Adrenal gland (tissue), 12 donors: ENCODE data around the gene KRT81. TPM values are rescaled to one million over a fixed set of nuclear protein-coding genes. Genes with fewer than 3 reads are reported as not detected.

ENCODE experiments used
- DNase-seq, 7 donors: peaks; one replicate each; pipeline ENCODE4 v3.0.0-alpha.2; 2019 to 2020
- H3K27ac ChIP-seq, 5 donors: fragments of 200-600 bp; sonication (generic) in 4 of 5; 1 replicate in 3 of 5; 2 replicates in 2 of 5; pipeline versions ENCODE4 v1.5.1 to v1.8.0; 2016 to 2020; ENCODE audit warnings: mild to moderate bottlenecking in 1 of 5
- H3K27me3 ChIP-seq: fragments of 200-600 bp; 2 replicates; pipeline ENCODE4 v1.8.0; 2021
- H3K36me3 ChIP-seq, 2 donors: fragments of 200-600 bp; replicated peaks in 1 of 2; 1 replicate in 1 of 2; 2 replicates in 1 of 2; pipeline versions ENCODE4 v1.5.1 to v1.8.0; 2018 to 2022
- H3K4me1 ChIP-seq, 2 donors: fragments of 200-600 bp; replicated peaks in 1 of 2; 1 replicate in 1 of 2; 2 replicates in 1 of 2; pipeline versions ENCODE4 v1.5.1 to v1.8.0; 2018 to 2021
- H3K4me3 ChIP-seq, 4 donors: fragments of 200-600 bp; sonication (generic) in 3 of 4; one replicate each; pipeline ENCODE4 v1.5.1; 2016 to 2018
- H3K9me3 ChIP-seq, 3 donors: fragments of 200-600 bp; sonication (generic) in 1 of 3; replicated peaks in 1 of 3; 1 replicate in 2 of 3; 2 replicates in 1 of 3; pipeline versions ENCODE4 v1.5.1 to v1.8.0; 2016 to 2021
- CTCF ChIP-seq, 6 experiments: fragments of 450-650 bp in 4 of 6; fragments of 200-600 bp in 2 of 6; sonication (generic) in 1 of 6; IDR thresholded peaks; 1 replicate in 5 of 6; 2 replicates in 1 of 6; pipeline versions ENCODE4 v1.5.1 to v1.8.0; 2016 to 2021; ENCODE audit warnings: antibody characterized with exemption in 6 of 6, mild to moderate bottlenecking in 2 of 6, moderate library complexity in 1 of 6
- POLR2A ChIP-seq, 2 donors: fragments of 450-650 bp; IDR thresholded peaks; one replicate each; pipeline ENCODE4 v1.6.1; 2017; ENCODE audit warnings: antibody characterized with exemption in 2 of 2, mild to moderate bottlenecking in 2 of 2, moderate library complexity in 1 of 2
- WGBS, 4 donors: extraction: QIAGEN DNeasy Blood & Tissue Kit in 2 of 4; methylation state at CpG; one replicate each; pipeline versions ENCODE4 v1.1.5 to v1.1.7; 2013 to 2017; 5-methylcytosine and 5-hydroxymethylcytosine counted together
- intact Hi-C, 2 donors: fragments of 100-400 bp; cut with DNase I; formaldehyde crosslinking; loops; one replicate each; pipeline versions ENCODE4 v1.14.1 to v1.15.0; 2022 to 2023
- polyA plus RNA-seq, 3 donors: library from polyadenylated mRNA; stranded (reverse); fragments of 200-250 nt in 2 of 3; fragments of 350-450 nt in 1 of 3; fragmentation: Illumina TruSeq in 1 of 3; extraction: RNeasy Lipid Tissue Mini Kit (QIAGEN cat#74804) in 1 of 3; gene quantifications; one replicate each; pipeline ENCODE4 v1.2.3, GENCODE V29; 2013 to 2014
- total RNA-seq, 9 donors: library from RNA; depleted of rRNA in 4 of 9; stranded (reverse); fragments of >200 nt in 4 of 9; fragments of 120-200 nt in 1 of 9; fragmentation: NEBNext Ultra II Directional in 1 of 9; extraction: Animal tissue kit (Norgen Biotek cat#: 25700) in 1 of 9; gene quantifications; one replicate each; pipeline versions ENCODE4 v1.1.0 to v1.2.4, GENCODE V29; 2013 to 2023
- donor health status: healthy with polysubstance abuse.
- donor health status: Bipolar disorder and iron deficiency.
- donor health status: DM: yes; HTN: yes; CAD: no.
- donor health status: DM: no; HTN: no; CAD: no.
- donor health status: DM: no; HTN: no; CAD: no.
- donor health status: DM: yes; HTN: yes; CAD: no.

The KRT81 gene
- total and polyA plus RNA-seq, 12 donors, result 0.25 to 0.42 TPM; not detected in 10

GRCh38 chr12:52279422-52280318 is 11.7 kb downstream of the KRT81 start:
- peak in 1 of 7 donors; percentile 13 for DNase-seq
- 81 to 84% (median 84%) methylated on average over 14 of the region's 14 CpGs for WGBS, 4 donors
- Histone ChIP-seq H3K4me1 (peaks cover 4 to 7% of the 10 kb centered on the region in 2 donors), H3K4me3 (no peak overlapping the region), H3K27me3 (no peaks in the 10 kb centered on the region), H3K9me3 (no peaks in the 10 kb centered on the region), H3K27ac (peak overlapping the region in 1 of 5 donors; percentile 61), H3K36me3 (no peaks in the 10 kb centered on the region)
- intact Hi-C loops, result loop anchor here (2.0 to 5.0 kb wide), 3 partner anchors 47 to 119 kb away; partner anchors contain the start of gene KRT7 (in 1 of the 2)
- no peak for TF ChIP-seq CTCF (IDR thresholded peaks at IDR 0.05)
- no peak for TF ChIP-seq POLR2A (IDR thresholded peaks at IDR 0.05)

- intact Hi-C loops, result loop anchor here (2.0 to 5.0 kb wide), 3 partner anchors 46 to 118 kb away; partner anchors contain the start of gene KRT7 (in 1 of the 2)
- Histone ChIP-seq H3K36me3 (no peaks in the 10 kb centered on the region), H3K27me3 (no peaks in the 10 kb centered on the region), H3K9me3 (no peaks in the 10 kb centered on the region), H3K4me3 (peak overlapping the region in 1 of 4 donors; percentile 25), H3K4me1 (peaks cover 4 to 7% of the 10 kb centered on the region in 2 donors), H3K27ac (no peak overlapping the region)
- TF ChIP-seq CTCF (IDR thresholded peaks at IDR 0.05), result peak; percentile 72 to 99 (median 94)
- TF ChIP-seq POLR2A (IDR thresholded peaks at IDR 0.05), result no peak
- 20 to 51% (median 34%) methylated on average over 12 to 32 of the region's 32 CpGs for WGBS, 4 donors
- DNase-seq, result peak; percentile 52 to 84 (median 80)
Observed at GRCh38 chr12:52278575-52279421, 12.5 kb downstream of the KRT81 start.

- 60 to 89% (median 71%) methylated on average over 4 to 9 of the region's 9 CpGs for WGBS, 4 donors
- Histone ChIP-seq H3K36me3 (no peaks in the 10 kb centered on the region), H3K4me1 (peaks cover 4 to 7% of the 10 kb centered on the region in 2 donors), H3K9me3 (no peaks in the 10 kb centered on the region), H3K27me3 (no peaks in the 10 kb centered on the region), H3K27ac (no peak overlapping the region), H3K4me3 (no peak overlapping the region)
- TF ChIP-seq CTCF (IDR thresholded peaks at IDR 0.05), result no peak
- TF ChIP-seq POLR2A (IDR thresholded peaks at IDR 0.05), result no peak
- DNase-seq, result peak in 3 of 7 donors; percentile 26 to 33 (median 29)
- intact Hi-C loops, result loop anchor here (2.0 to 5.0 kb wide), 3 partner anchors 45 to 117 kb away; partner anchors contain the start of gene KRT7 (in 1 of the 2)
Observed at GRCh38 chr12:52277486-52278245, 13.7 kb downstream of the KRT81 start.
